Naive thymus-derived CD4-positive, alpha-beta T cell (primary cell): Measurements from ENCODE around the gene SPAG7. TPM values are rescaled to one million over a fixed set of nuclear protein-coding genes. Genes with fewer than 3 reads are reported as not detected.

Experiments used
- ATAC-seq: fragments of 150-1000 bp; cut with Tn5 transposase; 2 replicates; pipeline ENCODE4 v1.10.0; 2021; ENCODE audit warnings: mild to moderate bottlenecking, moderate library complexity
- CTCF ChIA-PET: fragments of 350-600 bp; sonication (Branson Sonifier 250); formaldehyde crosslinking; loops from one replicate; lab custom pipeline; 2021; ENCODE audit warnings: antibody characterized with exemption; lab: Charles Lee
- POLR2A ChIA-PET: fragments of 350-600 bp; sonication (Branson Sonifier 250); formaldehyde crosslinking; loops from one replicate; lab custom pipeline; 2021; ENCODE audit warnings: antibody characterized with exemption, inconsistent platforms; lab: Charles Lee
- DNase-seq, 9 donors: peaks; one replicate each; pipeline versions ENCODE4 v3.0.0 to v3.0.0-alpha.2; 2020 to 2022; ENCODE audit warnings: mixed read lengths in 1 of 9
- H3K27ac ChIP-seq: one replicate; pipeline ENCODE4 v1.7.0; 2013; ENCODE audit warnings: mild to moderate bottlenecking, low read depth, low read length, moderate library complexity
- H3K27me3 ChIP-seq, 2 donors: one replicate each; pipeline ENCODE4 v1.7.0; 2013; ENCODE audit warnings: low read length in 2 of 2, mild to moderate bottlenecking in 2 of 2, moderate library complexity in 2 of 2; ENCODE audit not compliant: control insufficient read depth in 2 of 2, insufficient read depth in 2 of 2
- H3K36me3 ChIP-seq, 3 experiments: 1 replicate in 2 of 3; 2 replicates in 1 of 3; pipeline ENCODE4 v1.7.0; 2013; ENCODE audit warnings: low read length in 3 of 3, mild to moderate bottlenecking in 3 of 3, moderate library complexity in 1 of 3; ENCODE audit not compliant: insufficient read depth in 3 of 3, control insufficient read depth in 2 of 3
- H3K4me1 ChIP-seq, 2 donors: one replicate each; pipeline ENCODE4 v1.7.0; 2013; ENCODE audit warnings: low read length in 2 of 2, mild to moderate bottlenecking in 2 of 2, moderate library complexity in 1 of 2; ENCODE audit not compliant: control insufficient read depth in 2 of 2, insufficient read depth in 2 of 2
- H3K4me3 ChIP-seq: 2 replicates; pipeline ENCODE4 v1.7.0; 2013; ENCODE audit warnings: mild to moderate bottlenecking, low read length
- H3K9me3 ChIP-seq, 3 experiments: 1 replicate in 2 of 3; 2 replicates in 1 of 3; pipeline ENCODE4 v1.7.0; 2013; ENCODE audit warnings: low read length in 3 of 3; ENCODE audit not compliant: control insufficient read depth in 2 of 3
- H3K27ac Mint-ChIP-seq, 9 donors: one replicate each; pipeline ENCODE4 v1.8.0; 2020 to 2022; ENCODE audit warnings: mixed read lengths in 9 of 9, mild to moderate bottlenecking in 8 of 9, moderate library complexity in 5 of 9, inconsistent platforms in 2 of 9
- H3K27me3 Mint-ChIP-seq, 5 donors: one replicate each; pipeline ENCODE4 v1.8.0; 2021 to 2022; ENCODE audit warnings: mixed read lengths in 5 of 5, mild to moderate bottlenecking in 1 of 5
- H3K36me3 Mint-ChIP-seq, 5 donors: one replicate each; pipeline ENCODE4 v1.8.0; 2020 to 2022; ENCODE audit warnings: mixed read lengths in 5 of 5, mild to moderate bottlenecking in 3 of 5, inconsistent platforms in 1 of 5
- H3K4me1 Mint-ChIP-seq, 7 donors: one replicate each; pipeline ENCODE4 v1.8.0; 2020 to 2022; ENCODE audit warnings: mixed read lengths in 7 of 7, mild to moderate bottlenecking in 3 of 7, inconsistent platforms in 1 of 7
- H3K4me3 Mint-ChIP-seq, 10 donors: one replicate each; pipeline ENCODE4 v1.8.0; 2020 to 2022; ENCODE audit warnings: mild to moderate bottlenecking in 10 of 10, mixed read lengths in 10 of 10, moderate library complexity in 6 of 10, inconsistent platforms in 2 of 10
- H3K9me3 Mint-ChIP-seq, 11 donors: one replicate each; pipeline ENCODE4 v1.8.0; 2020 to 2022; ENCODE audit warnings: mixed read lengths in 11 of 11, mild to moderate bottlenecking in 4 of 11, inconsistent platforms in 1 of 11, moderate library complexity in 1 of 11
- intact Hi-C, 2 donors: fragments of 100-400 bp; cut with micrococcal nuclease; formaldehyde crosslinking; loops; one replicate each; pipeline ENCODE4 v1.15.1; 2023
- polyA plus RNA-seq, 2 donors: library from polyadenylated mRNA; unstranded; fragments of 300-500 nt; fragmentation: Illumina TruSeq; gene quantifications; one replicate each; pipeline ENCODE4 v1.2.3, GENCODE V29; 2021
- total RNA-seq, 6 experiments: library from RNA in 5 of 6; stranded (reverse) in 5 of 6; gene quantifications; 1 replicate in 5 of 6; 2 replicates in 1 of 6; pipeline ENCODE4 v1.2.3 and lab custom pipeline; 2021 to 2026

Gene SPAG7
- total and polyA plus RNA-seq, 7 experiments from 2014 or later: 41.6 to 119 (median 48.1) TPM

GRCh38 chr17:4972322-4972721, 4.7 kb upstream of the SPAG7 start:
- Mint-ChIP-seq H3K27ac (peak overlapping the region in 2 of 9 donors; percentile 30 to 51), H3K36me3 (peaks cover 0 to 32% (median 13%) of the 10 kb centered on the region in 5 donors), H3K4me3 (no peak overlapping the region), H3K4me1 (peaks cover 9 to 30% (median 16%) of the 10 kb centered on the region in 7 donors), H3K9me3 (peaks cover 0 to 2% (median 0%) of the 10 kb centered on the region in 11 donors), H3K27me3 (no peaks in the 10 kb centered on the region)
- intact Hi-C loops: no loop called here
- ATAC-seq (no peak), DNase-seq (no peak)
- POLR2A ChIA-PET: interaction anchor here (1.0 to 10.3 kb wide), 3 partner anchors 24 to 105 kb away, joined by 4 to 278 read pairs (median 135); partner anchors contain the start of genes ENO3, PFN1, RNF167 and SLC25A11
- Histone ChIP-seq H3K36me3 (peaks cover 0 to 74% (median 22%) of the 10 kb centered on the region in 3 experiments), H3K27ac (no peak overlapping the region), H3K27me3 (no peaks in the 10 kb centered on the region), H3K9me3 (no peaks in the 10 kb centered on the region), H3K4me3 (no peak overlapping the region), H3K4me1 (peaks cover 10 to 15% of the 10 kb centered on the region in 2 donors)
- CTCF ChIA-PET: no interaction called here

- ChIA-PET POLR2A (interaction anchor here (1.0 to 10.3 kb wide), 5 partner anchors 8 to 106 kb away, joined by 4 to 278 read pairs (median 5); partner anchors contain the start of genes ENO3, PFN1, RNF167 and SLC25A11), CTCF (interaction anchor here (1.4 kb wide), 1 partner anchor 9 kb away, joined by 4 read pairs; no protein-coding TSS in a partner anchor)
- Mint-ChIP-seq H3K27ac (peak overlapping the region in 3 of 9 donors; percentile 18 to 70 (median 25)), H3K4me1 (peaks cover 9 to 30% (median 16%) of the 10 kb centered on the region in 7 donors), H3K9me3 (peaks cover 0 to 2% (median 0%) of the 10 kb centered on the region in 11 donors), H3K4me3 (no peak overlapping the region), H3K27me3 (no peaks in the 10 kb centered on the region), H3K36me3 (peaks cover 0 to 29% (median 13%) of the 10 kb centered on the region in 5 donors)
- Histone ChIP-seq H3K4me1 (peaks cover 10 to 15% of the 10 kb centered on the region in 2 donors), H3K27ac (no peak overlapping the region), H3K4me3 (no peak overlapping the region), H3K36me3 (peaks cover 0 to 70% (median 18%) of the 10 kb centered on the region in 3 experiments), H3K9me3 (no peaks in the 10 kb centered on the region), H3K27me3 (no peaks in the 10 kb centered on the region)
- intact Hi-C loops: no loop called here
- ATAC-seq (no peak), DNase-seq (no peak)
Measured at GRCh38 chr17:4971826-4972225, 4.2 kb upstream of the SPAG7 start.

DNA sequence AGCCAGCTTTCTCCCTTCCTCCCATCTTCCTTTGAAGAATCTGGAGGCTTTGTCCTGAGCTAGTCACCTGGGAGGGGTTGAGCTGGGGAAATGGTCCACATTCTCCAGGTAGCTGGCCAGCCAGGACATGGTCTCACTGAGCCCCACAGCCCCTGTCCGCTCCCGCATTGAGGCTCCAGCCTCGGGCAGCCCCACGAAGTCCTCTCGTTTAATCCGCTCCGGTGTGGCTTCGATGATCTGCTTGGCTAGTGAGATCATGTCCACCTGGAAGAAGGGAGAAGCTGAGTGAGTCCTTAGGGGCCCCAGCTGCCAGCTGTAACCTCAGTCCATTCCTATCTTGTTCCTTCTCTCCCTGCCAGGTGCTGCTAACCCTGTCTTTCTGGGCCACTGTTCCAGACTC, 2.7 kb upstream of the SPAG7 start:
- no peaks in the 10 kb centered on the region for H3K9me3 ChIP-seq
- H3K27ac ChIP-seq: no peak overlapping the region
- Mint-ChIP-seq H3K36me3 (peaks cover 2 to 36% (median 10%) of the 10 kb centered on the region in 5 donors), H3K27me3 (no peaks in the 10 kb centered on the region), H3K4me3 (peak overlapping the region in 5 of 10 donors; percentile 2 to 51 (median 39)), H3K27ac (peak overlapping the region in 7 of 9 donors; percentile 14 to 81 (median 51)), H3K4me1 (peaks cover 19 to 35% (median 24%) of the 10 kb centered on the region in 7 donors), H3K9me3 (peaks cover 0 to 2% (median 0%) of the 10 kb centered on the region in 11 donors)
- H3K36me3 ChIP-seq: peaks cover 0 to 60% (median 12%) of the 10 kb centered on the region in 3 experiments
- DNase-seq (no peak), ATAC-seq (no peak)
- ChIA-PET POLR2A (interaction anchor here (1.6 to 10.3 kb wide), 3 partner anchors 22 to 61 kb away, joined by 5 to 278 read pairs (median 135); partner anchors contain the start of genes ENO3, PFN1, RNF167 and SLC25A11), CTCF (interaction anchor here (0.8 to 1.3 kb wide), 7 partner anchors 18 to 67 kb away, joined by 3 to 6 read pairs (median 4); partner anchors contain the start of genes CAMTA2 and CHRNE)
- no peaks in the 10 kb centered on the region for H3K27me3 ChIP-seq
- H3K4me3 ChIP-seq: no peak overlapping the region
- peaks cover 17 to 22% of the 10 kb centered on the region in 2 donors for H3K4me1 ChIP-seq
- intact Hi-C loops: no loop called here

DNA sequence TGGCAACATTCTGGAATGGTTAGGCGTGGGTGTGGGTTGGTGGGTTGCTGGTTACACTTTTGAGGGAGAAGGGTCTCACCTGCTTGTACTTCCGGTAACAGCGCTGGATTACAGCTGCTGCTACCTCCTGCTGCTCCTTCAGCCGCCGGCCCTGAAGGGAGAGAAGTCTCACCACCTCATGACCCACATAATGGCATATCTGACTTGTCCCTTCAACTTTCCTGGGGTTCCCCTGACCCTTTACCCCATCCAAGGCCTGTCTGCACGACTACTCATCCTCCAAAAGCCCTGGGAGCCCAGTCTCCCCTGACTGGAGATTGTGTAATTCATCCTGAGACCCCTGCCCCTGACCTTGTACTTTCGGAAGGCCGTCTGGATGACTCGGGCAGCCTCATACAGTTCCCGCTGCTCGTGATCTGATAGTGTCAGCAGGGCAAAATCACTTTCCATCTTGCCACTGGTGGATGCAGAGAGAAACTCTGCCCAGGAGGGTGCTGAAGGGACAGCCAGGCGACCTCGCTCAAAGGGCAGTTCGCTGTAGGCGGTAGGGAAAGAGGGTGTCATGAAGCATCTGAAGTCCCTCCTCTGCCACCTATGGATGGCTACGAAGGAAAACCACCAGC, 2.0 kb upstream of the SPAG7 start:
- H3K36me3 ChIP-seq: peaks cover 0 to 54% (median 12%) of the 10 kb centered on the region in 3 experiments
- H3K4me3 ChIP-seq: no peak overlapping the region
- H3K27me3 ChIP-seq: no peaks in the 10 kb centered on the region
- Mint-ChIP-seq H3K27me3 (no peaks in the 10 kb centered on the region), H3K4me3 (no peak overlapping the region), H3K9me3 (peaks cover 0 to 2% (median 0%) of the 10 kb centered on the region in 11 donors), H3K36me3 (peaks cover 3 to 38% (median 9%) of the 10 kb centered on the region in 5 donors), H3K4me1 (peaks cover 15 to 36% (median 24%) of the 10 kb centered on the region in 7 donors), H3K27ac (peak overlapping the region in 3 of 9 donors; percentile 32 to 79 (median 76))
- peaks cover 17 to 22% of the 10 kb centered on the region in 2 donors for H3K4me1 ChIP-seq
- intact Hi-C loops: loop anchor here (5.0 kb wide), 2 partner anchors 143 to 602 kb away; partner anchors contain the start of genes UBE2G1 (in 1 of the 2) and ZNF232 (in 1 of the 2)
- POLR2A ChIA-PET: interaction anchor here (3.1 to 10.3 kb wide), 4 partner anchors 11 to 31 kb away, joined by 21 to 278 read pairs (median 92); partner anchors contain the start of genes CAMTA2, ENO3, PFN1 and RNF167
- CTCF ChIA-PET: interaction anchor here (0.6 to 3.1 kb wide), 7 partner anchors 11 to 150 kb away, joined by 3 to 13 read pairs (median 4); partner anchors contain the start of gene CHRNE
- H3K9me3 ChIP-seq: no peaks in the 10 kb centered on the region
- peak in 1 of 9 donors; percentile 43 for DNase-seq
- no peak for ATAC-seq
- peak overlapping the region; percentile 23 for H3K27ac ChIP-seq

DNA sequence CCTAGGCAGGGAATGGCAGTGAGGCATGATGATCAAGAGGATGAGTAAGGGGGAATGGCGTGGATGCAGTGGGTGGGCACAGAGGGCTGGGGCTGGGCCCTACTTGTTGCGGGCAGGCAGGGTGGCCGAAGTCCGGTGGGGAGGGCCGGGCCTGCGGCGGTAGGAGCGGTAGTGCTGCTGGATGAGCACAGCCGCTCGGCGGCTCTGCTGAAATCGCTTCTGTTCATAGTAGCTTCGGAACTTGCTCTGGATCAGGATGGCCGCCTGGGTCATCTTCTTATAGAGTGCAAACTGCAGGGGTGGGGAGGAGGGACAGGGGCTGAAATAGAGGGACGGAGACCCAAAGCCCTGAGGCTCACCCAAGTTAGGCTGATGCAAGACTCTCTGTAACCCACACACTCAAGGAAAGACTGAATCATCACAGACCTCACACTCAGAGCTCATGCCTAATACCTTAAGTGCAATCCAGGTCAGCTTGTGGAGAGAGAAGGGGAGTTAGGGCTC, 1.5 kb upstream of the SPAG7 start:
- ChIA-PET POLR2A (interaction anchor here (1.4 to 10.3 kb wide), 5 partner anchors 11 to 257 kb away, joined by 3 to 278 read pairs (median 50); partner anchors contain the start of genes CAMTA2, ENO3, PFN1 and RNF167), CTCF (interaction anchor here (0.6 to 3.1 kb wide), 6 partner anchors 12 to 149 kb away, joined by 3 to 13 read pairs (median 4); partner anchors contain the start of gene CHRNE)
- Histone ChIP-seq H3K9me3 (no peaks in the 10 kb centered on the region), H3K36me3 (peaks cover 0 to 49% (median 8%) of the 10 kb centered on the region in 3 experiments), H3K27me3 (no peaks in the 10 kb centered on the region), H3K4me3 (no peak overlapping the region), H3K27ac (peak overlapping the region; percentile 79), H3K4me1 (peaks cover 17 to 22% of the 10 kb centered on the region in 2 donors)
- Mint-ChIP-seq H3K4me1 (peaks cover 15 to 34% (median 22%) of the 10 kb centered on the region in 7 donors), H3K9me3 (peaks cover 0 to 2% (median 0%) of the 10 kb centered on the region in 11 donors), H3K36me3 (peaks cover 3 to 39% (median 9%) of the 10 kb centered on the region in 5 donors), H3K4me3 (no peak overlapping the region), H3K27me3 (no peaks in the 10 kb centered on the region), H3K27ac (peak overlapping the region in 3 of 9 donors; percentile 32 to 79 (median 76))
- intact Hi-C loops: loop anchor here (5.0 kb wide), 2 partner anchors 143 to 602 kb away; partner anchors contain the start of genes UBE2G1 (in 1 of the 2) and ZNF232 (in 1 of the 2)
- peak in 1 of 9 donors; percentile 55 for DNase-seq
- no peak for ATAC-seq
